ENCODE measurements around the gene ARL8B.

GRCh38 chr3:5136919-5137429 lies 14.9 kb downstream of the ARL8B start:
- TF ChIP-seq CBFB (CRISPR knock-in tag; IDR thresholded peaks at IDR 0.05; ENCODE audit: low read depth) (no peak), CREM (CRISPR knock-in tag; IDR thresholded peaks at IDR 0.05) (no peak), KAT7 (CRISPR knock-in tag; IDR thresholded peaks at IDR 0.05; ENCODE audit: borderline replicate concordance) (no peak), ESRRA (CRISPR knock-in tag; IDR thresholded peaks at IDR 0.05; ENCODE audit: borderline replicate concordance) (no peak), E2F1 (CRISPR knock-in tag; IDR thresholded peaks at IDR 0.05) (no peak), AFF4 (CRISPR knock-in tag; IDR thresholded peaks at IDR 0.05; ENCODE audit: borderline replicate concordance) (no peak), ZNF263 (CRISPR knock-in tag; IDR thresholded peaks at IDR 0.05; ENCODE audit: low read depth) (no peak), CTCF (IDR thresholded peaks at IDR 0.05) (no peak), NFYB (CRISPR knock-in tag; conservative IDR thresholded peaks at IDR 0.05; ENCODE audit: low read depth) (no peak), FOXK1 (CRISPR knock-in tag; IDR thresholded peaks at IDR 0.05) (no peak), ZNF396 (CRISPR knock-in tag; IDR thresholded peaks at IDR 0.05; ENCODE audit: borderline replicate concordance) (no peak), HMGXB4 (CRISPR knock-in tag; IDR thresholded peaks at IDR 0.05) (no peak), MAX (CRISPR knock-in tag; IDR thresholded peaks at IDR 0.05) (no peak), RELA (CRISPR knock-in tag; IDR thresholded peaks at IDR 0.05; ENCODE audit: borderline replicate concordance) (no peak)
